GM18517 (cell line): ENCODE measurements around the gene ARMC9.

Experiments
- ATAC-seq: cut with Tn5 transposase; IDR thresholded peaks from one replicate; pipeline ENCODE4 v1.9.1; 2021; ENCODE audit warnings: mild to moderate bottlenecking, moderate library complexity; ENCODE audit not compliant: unreplicated experiment

ARMC9 gene

GRCh38 chr2:231200805-231201474 lies 2.5 kb downstream of the ARMC9 start:
- no peak for ATAC-seq

GRCh38 chr2:231201475-231201814 lies 3.0 kb downstream of the ARMC9 start:
- no peak for ATAC-seq

DNA sequence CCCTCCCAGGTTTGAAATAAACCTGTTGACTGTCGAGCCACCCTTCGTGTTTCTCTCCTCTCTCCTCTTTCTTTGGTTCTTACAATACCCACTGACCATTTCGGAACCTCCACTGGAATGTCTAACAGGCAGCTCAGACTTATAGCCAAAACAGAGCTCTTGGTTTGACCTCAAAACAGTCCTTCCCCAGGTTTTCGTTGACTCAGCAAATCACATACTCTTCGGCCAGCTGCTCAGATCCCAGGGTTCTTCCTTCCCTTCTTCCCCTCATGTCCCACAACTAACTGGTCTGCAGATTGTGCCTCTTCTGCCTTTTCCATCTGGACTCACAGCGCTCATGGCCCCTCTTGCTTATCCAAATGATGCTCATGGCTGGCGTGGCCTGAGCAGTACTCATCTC lies 4.7 kb downstream of the ARMC9 start:
- no peak for ATAC-seq

- no peak for ATAC-seq
Measured at GRCh38 chr2:231204146-231204545, 5.7 kb downstream of the ARMC9 start.

DNA sequence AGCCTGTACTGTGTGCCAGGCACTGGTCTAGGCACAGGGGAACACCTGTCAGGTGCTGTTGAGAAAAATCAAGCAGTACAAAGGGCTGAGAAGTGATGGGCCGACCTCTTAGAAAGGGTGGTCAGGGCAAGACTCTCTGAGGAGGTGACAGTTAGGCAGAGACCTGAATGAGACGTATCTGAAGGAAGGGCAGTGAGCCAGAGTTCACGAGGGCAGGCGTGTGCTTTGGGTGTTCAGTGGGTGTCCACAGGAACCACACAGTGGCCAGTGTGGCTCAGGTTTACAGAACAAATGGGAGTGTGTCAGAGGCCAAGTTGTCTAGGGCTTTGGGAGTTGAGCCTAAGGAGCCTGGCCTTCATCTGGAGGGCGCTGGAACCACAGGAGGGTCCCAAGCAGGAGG lies 6.2 kb downstream of the ARMC9 start:
- ATAC-seq, result no peak

DNA sequence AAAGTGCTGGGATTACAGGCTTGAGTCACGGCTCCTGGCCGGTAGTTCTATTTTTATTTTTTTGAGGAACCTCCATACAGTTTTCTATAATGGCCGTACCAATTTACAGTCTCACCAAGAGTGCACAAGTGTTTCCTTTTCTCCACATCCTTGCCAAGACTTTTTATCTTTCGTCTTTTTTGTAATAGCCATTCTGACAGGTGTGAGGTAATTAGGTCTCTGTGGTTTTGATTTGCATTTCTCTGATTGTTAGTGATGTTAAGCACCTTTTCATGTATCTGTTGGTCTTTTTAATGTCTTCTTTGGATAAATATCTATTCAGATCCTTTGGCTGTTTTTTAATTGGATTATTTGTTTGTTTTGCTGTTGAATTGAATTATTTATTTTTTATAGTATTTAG lies 9.3 kb downstream of the ARMC9 start:
- ATAC-seq, result no peak

DNA sequence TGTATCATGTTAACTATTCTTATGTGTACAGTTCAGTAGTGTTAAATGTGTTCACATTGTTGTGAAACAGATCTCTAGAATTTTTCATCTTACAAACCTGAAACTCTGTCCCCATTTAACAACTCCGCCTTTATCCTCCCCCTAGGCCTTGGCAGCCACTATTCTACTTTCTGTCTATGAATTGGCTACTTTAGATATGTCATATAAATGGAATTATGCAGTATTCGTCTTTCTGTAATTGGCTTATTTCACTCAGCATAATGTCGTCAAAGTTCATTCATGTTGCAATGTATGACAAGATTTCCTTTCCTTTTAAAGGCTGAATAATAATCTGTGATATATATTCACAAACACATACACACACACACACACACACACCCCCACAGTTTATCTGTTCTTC lies 12.4 kb downstream of the ARMC9 start:
- no peak for ATAC-seq

- no peak for ATAC-seq
Measured at GRCh38 chr2:231211486-231211885, 13.1 kb downstream of the ARMC9 start.

DNA sequence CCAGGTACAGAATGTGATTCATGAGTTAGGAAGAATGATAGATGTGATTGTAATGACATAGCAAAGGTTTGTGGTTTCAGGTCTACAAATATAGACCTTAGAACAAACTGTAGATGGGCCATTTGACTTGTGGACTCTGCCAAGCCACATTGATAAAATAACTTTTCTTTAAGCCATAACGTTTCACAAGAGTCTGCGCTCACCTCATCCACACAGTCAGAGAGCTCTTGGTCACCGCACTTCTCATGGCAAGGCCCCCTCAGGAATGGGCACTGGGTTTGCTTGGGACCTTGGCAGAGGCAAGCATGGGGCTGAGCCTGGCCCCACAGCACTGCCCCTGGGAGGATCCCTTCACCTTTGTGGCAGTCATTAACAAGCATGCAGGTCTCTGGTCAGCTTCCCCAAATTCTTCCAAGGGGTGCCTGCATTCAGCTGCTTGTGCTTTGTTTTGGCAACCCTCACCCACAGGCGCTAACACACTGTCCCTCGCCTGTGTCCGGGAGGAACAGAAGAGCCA lies 14.0 kb downstream of the ARMC9 start:
- ATAC-seq, result no peak

GRCh38 chr2:231213931-231214642 lies 15.7 kb downstream of the ARMC9 start:
- no peak for ATAC-seq

- ATAC-seq, result no peak
Measured at GRCh38 chr2:231218366-231218765, 19.9 kb downstream of the ARMC9 start.

GRCh38 chr2:231219289-231219688 lies 20.9 kb downstream of the ARMC9 start:
- ATAC-seq, result no peak

DNA sequence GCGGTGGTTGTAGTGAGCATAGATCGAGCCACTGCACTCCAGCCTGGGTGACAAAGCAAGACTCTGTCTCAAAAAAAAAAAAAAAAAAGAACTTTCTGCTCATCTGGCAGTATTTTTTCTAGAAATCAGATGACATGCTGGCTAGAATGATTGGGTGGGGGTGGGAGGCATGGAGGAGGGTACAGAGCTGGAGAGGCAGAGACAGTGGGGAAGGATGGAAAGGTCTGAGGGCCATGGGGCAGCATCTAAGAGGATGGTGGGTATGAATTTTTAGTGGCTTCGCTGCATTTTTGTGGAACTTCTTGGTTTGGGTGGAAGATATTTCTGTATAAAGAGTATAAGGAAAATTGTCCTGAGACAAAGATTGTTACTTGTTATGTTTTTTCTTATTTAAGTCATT lies 23.3 kb downstream of the ARMC9 start:
- no peak for ATAC-seq

DNA sequence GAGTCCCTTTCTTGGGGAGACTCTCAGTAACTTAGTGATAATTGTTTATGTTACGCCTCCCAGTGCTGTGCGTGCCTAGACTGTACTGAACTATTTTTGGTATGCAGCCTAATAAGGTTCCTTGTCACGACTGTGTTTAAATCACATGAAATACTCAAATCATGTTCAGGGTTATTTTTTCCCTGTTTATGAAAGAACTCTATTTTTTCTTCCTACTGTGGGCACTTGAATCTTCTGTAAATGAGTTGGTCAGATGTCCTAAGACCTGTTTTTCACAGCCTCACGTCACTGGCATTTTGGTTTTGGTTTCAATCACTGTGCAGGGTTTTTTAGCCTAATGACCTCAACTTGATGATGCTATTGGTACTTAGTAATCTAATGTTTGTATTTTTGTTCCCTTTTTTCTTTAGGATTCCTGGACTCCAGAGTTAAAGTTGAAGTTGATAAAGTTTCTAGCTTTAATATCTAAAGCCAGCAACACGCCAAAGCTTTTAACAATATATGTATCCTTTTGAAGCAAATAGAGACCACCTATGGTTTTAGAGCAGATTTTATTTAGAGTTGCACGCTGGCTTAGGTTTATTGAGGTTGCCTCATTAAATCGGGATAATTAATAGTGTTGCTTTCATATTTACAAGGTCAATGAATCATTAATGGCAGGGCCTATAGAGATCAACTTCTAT lies 24.0 kb downstream of the ARMC9 start:
- peak; percentile 59 for ATAC-seq

DNA sequence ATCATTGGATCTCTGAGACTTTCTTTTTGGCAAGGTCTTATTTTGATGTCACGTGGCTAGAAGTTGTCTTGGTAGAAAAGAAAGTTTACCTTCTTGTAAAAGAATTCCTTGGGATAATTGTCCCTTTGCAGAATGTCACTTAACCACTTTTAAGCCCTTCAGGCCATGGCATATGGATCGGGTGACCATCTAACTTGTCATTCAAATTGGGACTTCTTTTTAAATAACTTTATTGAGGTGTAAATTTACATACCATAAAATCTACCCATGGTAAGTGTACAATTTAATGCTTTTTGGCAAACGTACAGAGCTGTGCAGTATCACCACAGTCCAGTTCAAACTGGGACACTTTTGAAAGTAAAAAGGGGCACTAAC lies 24.6 kb downstream of the ARMC9 start:
- ATAC-seq, result no peak

DNA sequence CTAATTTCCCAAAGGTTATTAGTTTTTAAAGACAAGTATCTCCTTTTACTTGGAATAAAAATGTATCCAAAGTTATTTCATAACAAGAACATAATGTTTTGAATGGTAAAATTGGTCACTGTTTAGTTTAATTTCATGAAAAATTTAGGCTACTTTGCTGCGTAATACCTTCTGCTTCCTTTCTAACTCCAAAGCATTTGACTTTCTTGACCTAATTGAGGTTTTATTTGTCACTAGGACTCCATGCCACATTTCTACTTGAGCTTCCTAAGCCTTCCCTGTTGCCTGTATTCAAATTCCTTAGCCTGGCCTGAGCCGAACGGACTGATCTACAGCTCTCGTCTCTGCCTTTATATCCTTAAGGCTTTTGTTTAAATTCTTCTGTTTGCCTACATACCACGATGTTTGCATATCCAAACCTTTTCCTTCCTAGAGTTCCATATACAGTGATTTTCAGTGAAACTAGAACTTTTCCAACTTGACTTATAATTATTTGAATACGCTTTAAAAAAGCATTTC lies 25.1 kb downstream of the ARMC9 start:
- no peak for ATAC-seq

DNA sequence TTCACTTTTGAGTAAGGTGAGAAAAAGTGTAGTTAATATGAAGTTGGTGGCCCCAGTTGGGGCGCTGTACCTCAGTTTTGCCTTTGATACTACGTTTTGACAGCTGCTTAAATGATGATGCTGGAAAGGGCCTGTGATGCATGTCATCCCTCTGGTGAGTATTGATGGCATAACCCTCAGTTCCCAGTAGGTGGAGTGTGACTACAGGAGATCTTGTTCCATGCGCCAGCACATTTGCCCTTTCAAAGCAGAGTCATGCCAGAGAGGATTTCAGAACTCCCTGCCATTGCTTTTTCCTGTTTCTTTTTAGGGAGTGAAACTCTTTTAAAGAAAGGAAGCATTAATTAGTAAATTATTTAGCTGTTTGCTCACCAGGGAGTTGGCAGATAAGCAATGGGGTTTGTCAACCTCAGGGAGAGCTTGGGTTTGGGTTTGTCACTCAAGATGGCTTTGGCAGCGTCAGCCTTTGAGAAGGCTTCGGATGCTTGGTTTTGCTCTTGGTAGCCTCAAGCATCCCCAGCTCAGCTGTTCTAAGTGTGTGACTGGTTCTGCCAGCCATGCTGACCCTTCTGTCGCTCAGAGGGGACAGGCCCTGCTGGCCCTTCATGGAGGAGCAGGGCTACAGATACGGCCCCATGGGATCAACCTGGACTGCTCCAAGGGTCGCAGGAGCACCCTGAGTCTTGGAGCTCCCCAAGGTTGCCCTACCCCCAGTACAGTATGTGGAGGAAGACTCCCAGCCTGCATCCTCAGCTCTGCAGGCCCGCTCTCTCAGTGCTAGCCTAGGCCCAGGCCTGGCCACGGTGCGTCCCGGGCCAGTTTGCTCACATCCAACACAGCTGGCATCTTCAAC lies 29.1 kb downstream of the ARMC9 start:
- peak; percentile 81 for ATAC-seq

GRCh38 chr2:231228223-231228622 lies 29.8 kb downstream of the ARMC9 start:
- peak; percentile 61 for ATAC-seq

- no peak for ATAC-seq
Measured at GRCh38 chr2:231228974-231229529, 30.6 kb downstream of the ARMC9 start.

- no peak for ATAC-seq
Measured at GRCh38 chr2:231235217-231235616, 36.8 kb downstream of the ARMC9 start.

DNA sequence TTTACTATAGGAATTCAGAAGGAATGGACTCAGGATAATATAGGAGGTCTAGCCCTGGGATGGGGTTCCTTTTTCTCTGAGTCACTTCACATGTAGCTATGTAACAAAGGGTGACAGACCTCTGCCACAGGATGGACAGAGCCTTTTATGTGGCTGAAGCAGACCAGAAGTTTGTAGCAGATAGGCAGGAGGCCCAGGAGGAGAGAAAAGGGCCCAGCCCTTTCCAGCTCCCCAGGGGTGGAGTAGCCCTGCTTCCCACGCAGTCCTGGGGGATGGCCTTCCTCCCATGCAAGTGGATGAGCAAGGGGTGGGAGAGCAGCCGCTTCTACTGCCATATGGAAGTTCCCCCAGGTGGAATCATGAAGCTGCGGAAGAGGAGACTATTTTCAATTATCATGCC lies 40.3 kb downstream of the ARMC9 start:
- ATAC-seq, result no peak
